HepG2 (cell line): ENCODE data around the gene BPIFB6. TPM values are rescaled to one million over a fixed set of nuclear protein-coding genes. Genes with fewer than 3 reads are reported as not detected.

ENCODE experiments used
- AKAP8 ChIP-seq: sonication (generic); formaldehyde crosslinking; IDR thresholded peaks from 2 replicates; pipeline ENCODE4 v1.5.1; 2020; ENCODE audit warnings: mild to moderate bottlenecking, missing genetic modification reagents
- ATAD3A ChIP-seq: sonication (generic); formaldehyde crosslinking; IDR thresholded peaks from 2 replicates; pipeline ENCODE4 v1.4.0; 2020; ENCODE audit warnings: missing genetic modification reagents
- CTCF ChIP-seq: sonication (generic); formaldehyde crosslinking; IDR thresholded peaks from 2 replicates; pipeline ENCODE4 v1.5.0; 2020; ENCODE audit warnings: mild to moderate bottlenecking, missing genetic modification reagents, moderate library complexity
- FIP1L1 ChIP-seq: fragments of 200-400 bp; formaldehyde crosslinking; IDR thresholded peaks from 2 replicates; pipeline ENCODE4 v1.6.1; 2018; ENCODE audit warnings: low read depth, mild to moderate bottlenecking, low read length, moderate library complexity, borderline replicate concordance; ENCODE audit not compliant: insufficient read depth
- HOXA3 ChIP-seq: sonication (generic); formaldehyde crosslinking; IDR thresholded peaks from 2 replicates; pipeline ENCODE4 v1.5.0; 2020; ENCODE audit warnings: missing genetic modification reagents
- JARID2 ChIP-seq: sonication (generic); formaldehyde crosslinking; IDR thresholded peaks from 2 replicates; pipeline ENCODE4 v1.8.1; 2023; ENCODE audit warnings: missing genetic modification reagents, inconsistent platforms; ENCODE audit not compliant: insufficient replicate concordance
- JUNB ChIP-seq: sonication (generic); formaldehyde crosslinking; IDR thresholded peaks from 2 replicates; pipeline ENCODE4 v1.8.0; 2022; ENCODE audit warnings: missing genetic modification reagents, mild to moderate bottlenecking, borderline replicate concordance
- SMC3 ChIP-seq: IDR thresholded peaks from 2 replicates; pipeline ENCODE4 v1.6.1; 2011; ENCODE audit warnings: low read length, improper control_type of control experiment
- SNAPC5 ChIP-seq: sonication (generic); formaldehyde crosslinking; IDR thresholded peaks from 2 replicates; pipeline ENCODE4 v1.8.1; 2023; ENCODE audit warnings: mild to moderate bottlenecking, missing genetic modification reagents, borderline replicate concordance
- TBX2 ChIP-seq: sonication (generic); formaldehyde crosslinking; IDR thresholded peaks from 2 replicates; pipeline ENCODE4 v1.5.0; 2020; ENCODE audit warnings: missing genetic modification reagents, mild to moderate bottlenecking, borderline replicate concordance
- XRCC5 ChIP-seq: fragments of 200-400 bp; formaldehyde crosslinking; optimal IDR thresholded peaks from 2 replicates; pipeline ENCODE3; 2017; ENCODE audit warnings: mild to moderate bottlenecking, low read length
- ZBTB40 ChIP-seq, 2 experiments: fragments of 450-650 bp in 1 of 2; sonication (generic) in 1 of 2; formaldehyde crosslinking in 1 of 2; IDR thresholded peaks; 2 replicates each; pipeline versions ENCODE4 v1.6.1 to v1.8.0; 2016 to 2022; ENCODE audit warnings: antibody characterized with exemption in 1 of 2, mild to moderate bottlenecking in 1 of 2, missing genetic modification reagents in 1 of 2
- ZNF136 ChIP-seq: sonication (generic); formaldehyde crosslinking; IDR thresholded peaks from 2 replicates; pipeline ENCODE4 v1.8.1; 2022; ENCODE audit warnings: low read depth, mild to moderate bottlenecking, moderate library complexity, missing genetic modification reagents
- ZNF263 ChIP-seq: sonication (generic); formaldehyde crosslinking; IDR thresholded peaks from 2 replicates; pipeline ENCODE4 v1.4.0; 2020; ENCODE audit warnings: missing genetic modification reagents
- ZNF562 ChIP-seq: sonication (generic); formaldehyde crosslinking; IDR thresholded peaks from 2 replicates; pipeline ENCODE4 v1.8.0; 2022; ENCODE audit warnings: missing genetic modification reagents, borderline replicate concordance
- ZNF570 ChIP-seq: sonication (generic); formaldehyde crosslinking; IDR thresholded peaks from 2 replicates; pipeline ENCODE4 v1.4.0; 2020; ENCODE audit warnings: mild to moderate bottlenecking, missing genetic modification reagents, borderline replicate concordance
- ZNF724P ChIP-seq: sonication (generic); formaldehyde crosslinking; IDR thresholded peaks from 2 replicates; pipeline ENCODE4 v1.8.0; 2022; ENCODE audit warnings: missing genetic modification reagents, borderline replicate concordance
- ZNF878 ChIP-seq: sonication (generic); formaldehyde crosslinking; IDR thresholded peaks from 2 replicates; pipeline ENCODE4 v1.8.1; 2023; ENCODE audit warnings: mild to moderate bottlenecking, missing genetic modification reagents, moderate library complexity
- polyA plus RNA-seq, 8 experiments: library from polyadenylated mRNA; depleted of rRNA in 3 of 8; stranded (reverse) in 7 of 8; unstranded in 1 of 8; fragments of >200 nt; fragmentation: Illumina TruSeq in 4 of 8; extraction: Trizol in 4 of 8; gene quantifications; 2 replicates each; pipeline versions ENCODE4 v1.2.1 to v1.2.3, GENCODE V29; 2011 to 2016; ENCODE audit warnings: low read depth in 4 of 8, missing spikeins in 1 of 8, mixed read lengths in 1 of 8; ENCODE audit not compliant: insufficient read depth in 1 of 8
- total RNA-seq, 5 experiments: library from RNA; depleted of rRNA; stranded (reverse); fragments of >200 nt; fragmentation: Illumina TruSeq; extraction: Trizol; gene quantifications; 2 replicates each; pipeline ENCODE4 v1.2.3, GENCODE V29; 2016; ENCODE audit warnings: low read depth in 1 of 5

BPIFB6 gene
- total and polyA plus RNA-seq, 2 of the 13 experiments (the other 11 are each of a cell fraction or from before 2014, with no cell fraction given): 0.13 to 1.7 TPM

GRCh38 chr20:33005132-33005566, 26.3 kb upstream of the BPIFB6 start (continued):
- no peak for TF ChIP-seq JARID2 (CRISPR knock-in tag)
- TF ChIP-seq ZNF263 (CRISPR knock-in tag): no peak
- TF ChIP-seq ZNF136 (CRISPR knock-in tag): no peak
- no peak for TF ChIP-seq ZBTB40 (IDR thresholded peaks at IDR 0.05)
- no peak for TF ChIP-seq ZBTB40 (CRISPR knock-in tag; IDR thresholded peaks at IDR 0.05)
- peak; percentile 63 for TF ChIP-seq SMC3
- TF ChIP-seq ZNF878 (CRISPR knock-in tag): peak; percentile 72; the same call in 1 of the 2 replicates
- TF ChIP-seq ZNF570: 0 out of 2 replicates have a peak, but pooled peaks have one; percentile 9
- TF ChIP-seq XRCC5: peak; percentile 71
- TF ChIP-seq CTCF: peak; percentile 82
- TF ChIP-seq TBX2: 0 out of 2 replicates have a peak, but pooled peaks have one; percentile 10
- 0 out of 2 replicates have a peak, but pooled peaks have one; percentile 57 for TF ChIP-seq AKAP8
- no peak for TF ChIP-seq FIP1L1
- TF ChIP-seq JUNB (CRISPR knock-in tag): no peak
- TF ChIP-seq ZNF724P (CRISPR knock-in tag): 0 out of 2 replicates have a peak, but pooled peaks have one; percentile 13
- no peak for TF ChIP-seq ZNF562
- no peak for TF ChIP-seq SNAPC5
- TF ChIP-seq ATAD3A (CRISPR knock-in tag): no peak
- TF ChIP-seq HOXA3 (CRISPR knock-in tag): no peak
